Cardiac septum (tissue), 1 donor: ENCODE measurements around the gene ETV5. TPM values are rescaled to one million over a fixed set of nuclear protein-coding genes. Genes with fewer than 3 reads are reported as not detected.

Experiments
- DNase-seq: peaks from one replicate; pipeline ENCODE4 v3.0.0-alpha.2; 2020; ENCODE audit warnings: low spot score
- intact Hi-C: fragments of 100-400 bp; cut with DNase I; formaldehyde crosslinking; loops from one replicate; pipeline ENCODE4 v1.14.0; 2022
- long read RNA-seq: library from polyadenylated mRNA; unstranded; transcript quantifications from one replicate; pipeline ENCODE4 v2.0.0, GENCODE V29; 2021
- total RNA-seq: library from RNA; stranded (reverse); fragmentation: NEBNext Ultra II Directional; extraction: Animal tissue kit (Norgen Biotek cat#: 25700); gene quantifications from one replicate; pipeline ENCODE4 v1.2.1, GENCODE V29; 2021
- donor health status: DM: no; HTN: no; CAD: no.

ETV5 gene
- 17.4 TPM for total RNA-seq
- long read RNA-seq, full-length matches to known transcripts, result 2 of 9 reads
- long read RNA-seq, partial matches to known transcripts, result 5 of 9 reads
- long read RNA-seq, other reads (novel, unspliced or antisense), result 2 of 9 reads

DNA sequence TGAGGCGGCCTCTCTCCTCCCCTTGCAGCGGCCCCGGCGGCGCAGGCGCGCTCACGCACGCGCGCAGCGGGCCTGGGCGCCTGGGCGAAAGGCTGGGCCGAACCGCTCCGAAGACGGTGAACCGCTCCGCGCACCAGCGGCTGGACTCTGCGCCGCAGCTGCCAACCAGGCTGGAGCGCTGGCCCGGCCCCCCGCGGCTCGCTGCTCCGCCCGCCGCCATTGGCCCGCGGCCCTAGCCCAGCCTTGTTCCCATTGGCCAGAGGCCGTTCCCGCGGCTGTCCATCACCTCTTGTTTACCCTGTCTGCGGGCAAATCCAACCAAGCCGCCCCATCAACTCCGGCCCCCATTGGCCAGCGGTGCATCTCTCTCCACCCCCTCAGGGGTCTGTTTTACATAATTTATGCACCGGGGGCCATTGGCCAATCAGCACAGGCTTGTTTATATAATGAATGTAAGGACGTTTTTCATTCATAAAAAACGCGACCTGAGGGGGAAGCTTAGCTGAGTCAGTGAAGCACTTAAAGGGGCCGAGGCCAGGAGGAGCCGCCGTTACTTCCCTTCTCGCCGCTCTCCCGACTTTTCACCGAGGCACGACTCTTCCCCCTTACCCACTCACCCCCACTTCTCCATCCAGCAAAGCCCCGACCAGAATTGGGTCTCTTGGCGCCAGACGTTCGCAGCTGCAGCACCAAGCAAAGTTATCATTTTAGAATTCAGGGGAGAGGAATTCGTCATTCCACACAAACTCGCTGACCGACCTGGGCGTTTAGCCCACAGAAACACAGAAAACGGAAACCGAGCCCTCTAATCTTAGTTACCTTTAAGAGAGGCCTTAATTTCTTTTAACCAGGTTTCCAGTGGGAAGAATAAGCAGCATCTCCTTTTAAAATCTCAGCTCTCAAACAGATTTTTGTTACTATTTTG is at the start of gene ETV5:
ETV5 (minus strand) TSS at position 149 of the 925 bp plus-strand sequence. CDS start 3,221 bp downstream, outside the sequence.
- intact Hi-C loops, result loop anchor here (2.0 to 10.0 kb wide), 3 partner anchors 136 to 456 kb away; partner anchors contain the start of gene TBCCD1
- DNase-seq, result peak; percentile 100

- intact Hi-C loops, result no loop called here
- no peak for DNase-seq
Observed at GRCh38 chr3:186154641-186155040, 45.8 kb upstream of the ETV5 start.

DNA sequence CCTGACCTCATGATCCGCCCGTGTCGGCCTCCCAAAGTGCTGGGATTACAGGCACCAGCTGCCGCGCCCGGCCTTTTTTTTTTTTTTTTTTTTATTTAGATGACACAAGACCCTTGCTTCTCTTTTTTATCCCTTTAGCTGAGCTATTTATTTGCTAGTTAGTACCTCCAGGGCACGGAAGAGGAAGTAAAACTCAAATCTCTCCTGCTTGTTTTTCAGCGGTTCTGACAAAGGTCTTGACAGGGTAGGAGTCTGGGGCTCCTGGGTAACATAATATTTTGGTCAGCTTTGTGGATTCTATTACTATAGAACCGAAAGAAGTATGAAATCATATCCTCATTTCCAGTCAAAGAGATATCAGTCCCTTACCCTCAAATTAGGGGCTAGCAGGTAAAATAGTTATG is 44.0 kb upstream of the ETV5 start:
- intact Hi-C loops, result no loop called here
- DNase-seq, result no peak

DNA sequence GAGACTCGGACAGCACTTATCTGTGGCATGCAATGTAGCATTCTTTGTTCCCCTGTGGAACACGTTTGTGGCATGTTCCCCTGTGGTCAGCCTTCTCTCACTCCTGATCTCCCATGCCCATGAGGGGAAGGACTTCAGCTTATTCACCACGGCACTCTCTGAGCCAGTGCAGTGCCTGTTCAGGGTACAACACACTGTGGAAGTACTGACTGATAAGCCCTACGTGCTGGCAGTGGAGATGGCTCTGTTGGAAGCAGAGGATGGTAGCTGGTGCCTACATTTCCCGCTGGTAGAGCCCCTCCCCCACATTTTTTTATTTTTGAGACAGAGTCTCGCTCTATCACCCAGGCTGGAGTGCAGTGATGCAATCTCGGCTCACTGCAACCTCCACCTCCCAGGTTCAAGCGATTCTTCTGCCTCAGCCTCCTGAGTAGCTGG is 43.5 kb upstream of the ETV5 start:
- no peak for DNase-seq
- intact Hi-C loops, result no loop called here

DNA sequence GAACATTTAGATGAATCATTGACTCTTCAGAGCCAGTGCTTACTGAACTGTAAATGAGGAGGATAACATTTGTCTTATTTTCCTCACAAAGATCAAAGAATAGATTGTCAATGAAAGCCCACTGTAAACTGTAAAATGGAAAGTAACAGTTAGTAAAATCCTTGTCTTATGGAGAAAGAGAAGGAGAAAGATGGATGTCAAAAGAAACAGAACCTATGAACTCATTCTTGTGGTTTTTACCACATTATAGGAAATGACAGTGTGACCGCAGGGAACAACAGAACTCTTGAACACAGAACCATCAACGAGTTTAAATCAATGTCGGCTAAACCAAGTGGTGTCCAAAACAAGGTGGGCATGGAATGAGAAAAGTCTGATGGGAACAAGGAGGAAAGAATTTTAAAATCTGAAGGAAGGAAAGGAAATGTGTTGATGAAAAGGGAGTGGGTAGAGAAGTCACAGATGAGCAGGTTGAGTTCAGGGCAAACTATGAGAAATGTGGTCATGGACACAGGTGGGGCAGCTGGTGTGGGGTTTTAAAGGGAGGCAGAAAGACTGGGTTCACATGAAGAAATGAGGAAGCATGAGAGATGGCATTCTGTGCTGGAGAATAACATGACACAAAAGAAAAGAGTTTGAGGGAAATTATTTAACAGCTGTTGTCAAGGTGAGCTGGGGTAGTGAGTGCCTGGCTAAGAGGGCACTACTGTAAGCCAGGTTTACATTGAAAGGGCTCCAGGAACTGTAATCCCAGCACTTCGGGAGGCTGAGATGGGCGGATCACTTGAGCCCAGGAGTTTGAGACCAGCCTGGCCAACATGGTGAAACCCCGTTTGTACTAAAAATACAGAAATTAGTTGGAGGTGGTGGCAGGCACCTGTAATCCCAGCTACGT is 42.4 kb upstream of the ETV5 start:
- intact Hi-C loops, result no loop called here

GRCh38 chr3:186150041-186150830 is 41.3 kb upstream of the ETV5 start:
- no peak for DNase-seq
- intact Hi-C loops, result no loop called here

More for the DNA sequence above, 42.4 kb upstream of the ETV5 start:
- no peak for DNase-seq

- intact Hi-C loops, result no loop called here
- no peak for DNase-seq
Observed at GRCh38 chr3:186149319-186149960, 40.6 kb upstream of the ETV5 start.

- intact Hi-C loops, result no loop called here
- DNase-seq, result no peak
Observed at GRCh38 chr3:186144257-186144656, 35.4 kb upstream of the ETV5 start.

DNA sequence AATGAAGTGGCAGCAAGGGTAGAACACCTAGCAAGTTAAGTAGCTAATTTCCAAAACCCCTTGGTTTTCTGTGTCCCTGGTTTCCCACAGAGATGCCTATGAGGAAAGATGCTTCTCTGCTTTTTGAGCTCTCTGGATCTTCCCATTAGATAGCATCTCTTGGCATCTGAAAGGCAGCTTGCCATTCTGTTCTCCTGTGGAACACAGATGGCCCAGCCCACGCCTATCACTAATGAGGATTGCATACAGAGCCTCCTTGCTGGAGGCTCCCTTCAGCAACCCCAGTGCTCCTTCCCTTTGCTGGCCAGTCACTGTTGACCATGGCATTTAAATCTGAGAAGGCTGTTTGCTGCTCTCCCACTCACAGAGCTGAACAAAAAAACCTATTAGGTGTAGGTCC is 34.4 kb upstream of the ETV5 start:
- intact Hi-C loops, result no loop called here
- DNase-seq, result no peak

DNA sequence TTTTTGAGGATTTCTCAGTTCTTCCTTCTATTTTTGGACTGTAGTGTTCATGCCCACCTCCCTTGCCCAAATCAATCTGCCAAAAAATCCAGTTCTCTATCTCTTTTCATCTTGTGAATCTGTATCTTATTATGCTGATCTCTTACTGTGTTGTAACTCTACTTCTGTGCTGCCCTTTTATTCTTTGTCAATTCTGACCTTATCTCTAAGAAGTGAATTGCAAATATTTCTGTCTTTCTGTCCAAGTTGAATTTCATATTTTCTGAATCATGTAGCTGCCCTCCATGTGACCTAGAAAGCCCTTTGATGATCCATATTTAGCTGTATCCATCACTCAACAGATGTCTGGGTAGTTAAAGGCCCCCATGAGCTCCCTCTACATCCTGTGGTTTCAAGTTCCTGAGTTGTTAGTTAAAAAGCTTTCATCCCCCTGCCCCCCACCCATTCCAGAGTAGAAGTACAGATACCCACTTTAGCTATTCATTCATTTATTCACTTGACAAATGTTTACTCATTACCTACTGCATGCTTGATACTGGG is 33.6 kb upstream of the ETV5 start:
- DNase-seq, result no peak

DNA sequence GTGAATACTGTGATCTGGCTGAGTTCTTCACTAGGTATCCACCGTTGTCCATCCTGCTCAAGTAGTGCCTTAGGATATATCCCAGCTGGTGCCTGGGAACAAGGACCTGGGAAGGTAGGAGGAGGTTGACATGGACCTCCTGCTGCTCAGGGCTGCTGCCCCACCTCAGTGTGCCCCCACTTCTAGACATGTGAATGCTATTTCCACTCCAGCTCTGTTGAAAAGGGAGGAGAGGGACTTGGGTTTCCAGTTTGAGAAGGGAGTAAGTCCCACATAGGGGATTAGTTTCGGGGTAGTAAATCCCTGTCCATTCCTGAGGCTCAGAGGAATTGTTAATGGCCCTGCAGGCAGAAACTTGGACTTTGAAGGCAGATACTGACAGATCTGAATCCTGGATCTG is 32.9 kb upstream of the ETV5 start:
- DNase-seq, result no peak
- intact Hi-C loops, result no loop called here

More for the DNA sequence above, 33.6 kb upstream of the ETV5 start:
- intact Hi-C loops, result no loop called here

GRCh38 chr3:186138272-186138981 is 29.5 kb upstream of the ETV5 start:
- intact Hi-C loops, result no loop called here
- no peak for DNase-seq

DNA sequence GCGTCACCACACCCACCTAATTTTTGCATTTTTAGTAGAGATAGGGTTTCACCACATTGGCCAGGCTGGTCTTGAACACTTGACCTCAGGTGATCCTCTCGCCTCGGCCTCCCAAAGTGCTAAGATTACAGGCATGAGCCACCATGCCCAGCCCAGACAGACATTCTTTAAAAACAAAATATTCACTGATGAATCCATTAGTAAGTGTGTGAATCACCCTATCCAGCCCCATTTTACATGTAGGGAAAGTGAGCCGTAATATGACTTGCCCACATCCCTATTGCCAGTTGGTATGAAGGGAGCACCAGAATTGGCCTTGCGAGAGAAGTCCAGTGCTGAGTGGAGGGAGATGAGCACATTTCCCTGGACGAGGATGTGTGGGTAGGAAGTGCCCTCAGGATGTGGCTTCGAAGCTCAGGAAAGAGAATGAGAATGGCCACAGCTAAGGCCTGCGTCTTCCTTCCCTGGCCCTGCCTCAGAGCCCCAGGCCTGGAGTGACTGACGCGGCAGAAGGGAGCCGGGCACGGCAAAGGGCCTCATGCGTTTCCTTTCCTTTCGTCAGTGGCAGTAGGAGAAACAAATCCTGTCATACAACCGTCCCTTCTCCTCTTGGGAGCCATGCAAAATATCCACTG is 28.3 kb upstream of the ETV5 start:
- intact Hi-C loops, result no loop called here

GRCh38 chr3:186133980-186134379 is 25.1 kb upstream of the ETV5 start:
- intact Hi-C loops, result no loop called here
- no peak for DNase-seq

More for the DNA sequence above, 28.3 kb upstream of the ETV5 start:
- DNase-seq, result no peak

- DNase-seq, result no peak
- intact Hi-C loops, result no loop called here
Observed at GRCh38 chr3:186132487-186132886, 23.6 kb upstream of the ETV5 start.

GRCh38 chr3:186129206-186129605 is 20.3 kb upstream of the ETV5 start:
- DNase-seq, result no peak
- intact Hi-C loops, result no loop called here

DNA sequence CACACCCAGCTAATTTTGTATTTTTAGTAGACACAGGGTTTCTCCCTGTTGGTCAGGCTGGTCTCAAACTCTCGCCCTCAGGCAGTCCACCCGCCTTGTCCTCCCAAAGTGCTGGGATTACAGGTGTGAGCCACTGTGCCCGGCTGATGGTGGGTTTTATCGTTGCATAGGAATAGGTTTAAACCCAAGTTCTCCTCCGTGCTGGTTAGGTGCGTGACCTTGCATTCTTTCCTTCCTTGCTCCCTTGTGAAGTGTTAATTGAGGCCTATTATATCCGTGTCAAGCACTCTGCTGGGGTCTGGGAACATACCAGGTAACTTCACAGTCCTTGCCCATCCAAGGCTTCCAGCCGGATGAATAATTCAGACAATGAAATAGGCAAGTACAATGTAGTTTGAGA is 19.3 kb upstream of the ETV5 start:
- intact Hi-C loops, result no loop called here
- DNase-seq, result no peak
